SK-N-SH (cell line): ENCODE data around the gene NEMP1. TPM values are rescaled to one million over a fixed set of nuclear protein-coding genes. Genes with fewer than 3 reads are reported as not detected.

ENCODE experiments used
- CTCF ChIA-PET: fragments of 300-600, 350-600 bp; formaldehyde crosslinking; extraction: SDS; loops from one replicate; lab custom pipeline; 2021; lab: Yijun Ruan, JAX
- POLR2A ChIA-PET: fragments of 350-600 bp; sonication (Branson Sonifier 250); formaldehyde crosslinking; extraction: SDS; loops from one replicate; lab custom pipeline; 2020; ENCODE audit warnings: antibody characterized with exemption, inconsistent platforms; lab: Yijun Ruan, JAX
- DNase-seq: peaks from one replicate; pipeline ENCODE4 v3.0.0; 2012
- H2AFZ ChIP-seq: fragments of 200-600 bp; sonication (generic); 2 replicates; pipeline ENCODE4 v1.8.1; 2016; ENCODE audit warnings: antibody characterized with exemption, mild to moderate bottlenecking, low read depth
- H3F3A ChIP-seq: fragments of 200-600 bp; sonication (generic); replicated peaks from 2 replicates; pipeline ENCODE3; 2016; ENCODE audit warnings: antibody characterized with exemption, mild to moderate bottlenecking; ENCODE audit not compliant: insufficient read depth
- H3K27ac ChIP-seq, 2 experiments: fragments of 200-500 bp in 1 of 2; fragments of 200-600 bp in 1 of 2; sonication (Bioruptor generic) in 1 of 2; sonication (generic), shearing (Covaris generic) in 1 of 2; 2 replicates each; pipeline versions ENCODE4 v1.5.1 to v1.6.1; 2014 to 2016; ENCODE audit warnings: low read depth in 2 of 2, inconsistent platforms in 1 of 2, low read length in 1 of 2, mild to moderate bottlenecking in 1 of 2, mixed read lengths in 1 of 2
- H3K27me3 ChIP-seq: fragments of 200-600 bp; sonication (generic), shearing (Covaris generic); 2 replicates; pipeline ENCODE4 v1.6.1; 2016; ENCODE audit warnings: mixed run types; ENCODE audit not compliant: insufficient read depth
- H3K36me3 ChIP-seq, 2 experiments: fragments of 200-500 bp in 1 of 2; fragments of 200-600 bp in 1 of 2; sonication (Bioruptor generic) in 1 of 2; sonication (generic) in 1 of 2; replicated peaks in 1 of 2; 2 replicates each; pipeline versions ENCODE3 to v1.5.1; 2014 to 2016; ENCODE audit warnings: low read length in 1 of 2, mild to moderate bottlenecking in 1 of 2; ENCODE audit not compliant: insufficient read depth in 2 of 2, control insufficient read depth in 1 of 2
- H3K4me1 ChIP-seq, 2 experiments: fragments of 200-500 bp in 1 of 2; fragments of 200-600 bp in 1 of 2; sonication (Bioruptor generic) in 1 of 2; sonication (generic), shearing (Covaris generic) in 1 of 2; 2 replicates each; pipeline versions ENCODE4 v1.5.1 to v1.6.1; 2014 to 2016; ENCODE audit warnings: low read depth in 1 of 2, low read length in 1 of 2, mixed run types in 1 of 2; ENCODE audit not compliant: insufficient read depth in 2 of 2, control insufficient read depth in 1 of 2
- H3K4me2 ChIP-seq: fragments of 200-600 bp; sonication (generic), shearing (Covaris generic); 2 replicates; pipeline ENCODE4 v1.6.1; 2017; ENCODE audit warnings: mixed run types
- H3K4me3 ChIP-seq, 2 experiments: fragments of 200-500 bp in 1 of 2; fragments of 200-600 bp in 1 of 2; sonication (Bioruptor generic) in 1 of 2; sonication (generic), shearing (Covaris generic) in 1 of 2; 2 replicates each; pipeline versions ENCODE4 v1.5.1 to v1.8.1; 2014 to 2016; ENCODE audit warnings: low read depth in 2 of 2, inconsistent platforms in 1 of 2, low read length in 1 of 2, mild to moderate bottlenecking in 1 of 2, mixed read lengths in 1 of 2, moderate library complexity in 1 of 2
- H3K79me2 ChIP-seq: fragments of 200-600 bp; sonication (generic); 2 replicates; pipeline ENCODE4 v1.8.1; 2017; ENCODE audit warnings: mild to moderate bottlenecking; ENCODE audit not compliant: insufficient read depth
- H3K9ac ChIP-seq: fragments of 200-600 bp; sonication (generic); 2 replicates; pipeline ENCODE4 v1.6.1; 2017; ENCODE audit warnings: mixed run types
- H3K9me2 ChIP-seq: fragments of 200-600 bp; sonication (generic); 2 replicates; pipeline ENCODE4 v1.6.1; 2017; ENCODE audit warnings: mixed run types
- H3K9me3 ChIP-seq: fragments of 200-600 bp; sonication (generic); 2 replicates; pipeline ENCODE4 v1.6.1; 2017; ENCODE audit warnings: mixed run types, mild to moderate bottlenecking, moderate library complexity
- H4K20me1 ChIP-seq: fragments of 200-600 bp; sonication (generic); 2 replicates; pipeline ENCODE4 v1.6.1; 2017; ENCODE audit warnings: mild to moderate bottlenecking, mixed run types; ENCODE audit not compliant: insufficient read depth
- CHD2 ChIP-seq: fragments of 150-350 bp; IDR thresholded peaks from 2 replicates; pipeline ENCODE4 v1.6.1; 2018; ENCODE audit warnings: low read length; ENCODE audit not compliant: partially characterized antibody
- EP300 ChIP-seq, 2 experiments: IDR thresholded peaks; 2 replicates each; pipeline versions ENCODE4 v1.4.0 to v1.6.1; 2012; ENCODE audit warnings: borderline replicate concordance in 1 of 2, low read depth in 1 of 2, low read length in 1 of 2
- EZH2phosphoT487 ChIP-seq: fragments of 200-600 bp; sonication (generic); IDR thresholded peaks from 2 replicates; pipeline ENCODE4 v1.6.1; 2017; ENCODE audit warnings: low read depth, mixed run types, mild to moderate bottlenecking, antibody characterized with exemption, moderate library complexity, borderline replicate concordance
- FOXM1 ChIP-seq: IDR thresholded peaks from 2 replicates; pipeline ENCODE4 v1.4.0; 2012; ENCODE audit warnings: low read depth, mild to moderate bottlenecking
- GATA2 ChIP-seq: sonication (generic); formaldehyde crosslinking; IDR thresholded peaks from 2 replicates; pipeline ENCODE4 v1.5.0; 2020; ENCODE audit warnings: mild to moderate bottlenecking, missing genetic modification reagents
- MXI1 ChIP-seq: IDR thresholded peaks from 2 replicates; pipeline ENCODE4 v1.6.1; 2012; ENCODE audit warnings: mild to moderate bottlenecking, low read depth, low read length, improper control_type of control experiment
- NFIC ChIP-seq: IDR thresholded peaks from 2 replicates; pipeline ENCODE4 v1.4.0; 2012; ENCODE audit warnings: borderline replicate concordance
- NRF1 ChIP-seq: IDR thresholded peaks from 2 replicates; pipeline ENCODE4 v1.6.1; 2012; ENCODE audit warnings: low read depth, mild to moderate bottlenecking, low read length
- PBX3 ChIP-seq: IDR thresholded peaks from 2 replicates; pipeline ENCODE4; 2012
- POLR2AphosphoS5 ChIP-seq: IDR thresholded peaks from 2 replicates; pipeline ENCODE4 v1.6.1; 2012; ENCODE audit warnings: low read depth, low read length
- RAD21 ChIP-seq: IDR thresholded peaks from 2 replicates; pipeline ENCODE4 v1.6.1; 2012; ENCODE audit warnings: mild to moderate bottlenecking, low read length
- RCOR1 ChIP-seq: fragments of 150-350 bp; IDR thresholded peaks from 2 replicates; pipeline ENCODE4 v1.6.1; 2017; ENCODE audit warnings: antibody characterized with exemption, low read length
- REST ChIP-seq: IDR thresholded peaks from 2 replicates; pipeline ENCODE4 v1.6.1; 2012; ENCODE audit warnings: mild to moderate bottlenecking, low read depth, low read length, moderate library complexity
- SMC3 ChIP-seq: IDR thresholded peaks from 2 replicates; pipeline ENCODE4 v1.6.1; 2012; ENCODE audit warnings: low read depth, low read length, improper control_type of control experiment
- USF2 ChIP-seq: fragments of 150-350 bp; IDR thresholded peaks from 2 replicates; pipeline ENCODE4 v1.6.1; 2017; ENCODE audit warnings: antibody characterized with exemption, low read length, low read depth, borderline replicate concordance
- WGBS: methylation state at CpG from one replicate; pipeline ENCODE4 v1.1.6; 2017; ENCODE audit warnings: low lambda C conversion rate; 5-methylcytosine and 5-hydroxymethylcytosine counted together
- polyA plus RNA-seq, 3 experiments: library from polyadenylated mRNA; depleted of rRNA; stranded (reverse); fragments of >200 nt; gene quantifications; 2 replicates each; pipeline ENCODE4 v1.2.3, GENCODE V29; 2012
- TF ChIP-seq, protein P1 (sequence below): IDR thresholded peaks from 2 replicates; pipeline ENCODE4 v1.4.0; 2012; ENCODE audit warnings: low read depth, borderline replicate concordance
- TF ChIP-seq, protein P2 (sequence below): IDR thresholded peaks from 2 replicates; pipeline ENCODE4 v1.4.0; 2012; ENCODE audit warnings: low read depth, borderline replicate concordance

Gene NEMP1
- polyA plus RNA-seq, 1 of the 3 experiments (the other 2 are of a cell fraction): 6.2 TPM

DNA sequence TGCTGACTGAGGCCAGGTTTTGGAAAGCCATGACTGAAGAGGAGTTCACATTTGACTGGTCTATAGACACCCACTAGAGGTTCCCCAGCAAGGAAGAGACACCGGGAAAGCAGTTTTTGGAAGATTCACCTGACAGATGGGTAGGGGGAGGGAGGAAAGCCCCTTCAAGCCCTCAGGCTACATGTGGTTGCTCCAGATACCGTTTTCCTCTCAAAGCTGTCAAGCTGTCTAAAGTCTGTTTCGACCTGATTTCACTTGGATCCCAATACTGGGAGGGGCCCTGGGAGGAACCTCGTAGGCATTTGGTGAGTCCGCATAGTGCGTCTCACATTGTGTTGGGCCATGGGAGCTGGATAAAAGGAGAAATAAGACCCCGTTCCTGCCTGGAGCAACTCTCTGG is 48.0 kb upstream of the NEMP1 start:
- CTCF ChIA-PET: interaction anchor here (0.9 to 23.5 kb wide), 16 partner anchors 9 to 119 kb away, joined by 3 to 643 read pairs (median 6); partner anchors contain the start of gene STAT6
- no peak for DNase-seq
- Histone ChIP-seq H3F3A (peaks cover 5% of the 10 kb centered on the region), H3K4me1 (peaks cover 19 to 28% of the 10 kb centered on the region in 2 experiments), H3K4me2 (0 out of 2 replicates have a peak overlapping the region, but pooled peaks have one; percentile 99), H3K9me3 (no peaks in the 10 kb centered on the region), H3K27me3 (no peaks in the 10 kb centered on the region), H3K27ac (no peak overlapping the region; a peak in 1 of 4 replicates), H3K9ac (no peak overlapping the region), H3K4me3 (peak overlapping the region in 1 of 2 experiments; percentile 87; a peak in 1 of 4 replicates), H3K36me3 (no peaks in the 10 kb centered on the region), H2AFZ (no peak overlapping the region), H3K79me2 (peaks cover 31% of the 10 kb centered on the region), H3K9me2 (no peaks in the 10 kb centered on the region), H4K20me1 (peaks cover 17% of the 10 kb centered on the region)
- WGBS: 80% methylated on average over 7 of the region's 7 CpGs
- POLR2A ChIA-PET: interaction anchor here (2.1 to 3.4 kb wide), 2 partner anchors 48 to 56 kb away, joined by 7 to 23 read pairs; no protein-coding TSS in a partner anchor
- TF ChIP-seq RCOR1 (no peak), SMC3 (no peak), MXI1 (no peak)

GRCh38 chr12:57126061-57126460 is 47.5 kb upstream of the NEMP1 start:
- no peak overlapping the region for H3K4me3 ChIP-seq
- H3K79me2 ChIP-seq: peaks cover 26% of the 10 kb centered on the region
- WGBS: 76% methylated on average over 11 of the region's 11 CpGs
- no peak overlapping the region for H3K9ac ChIP-seq
- POLR2A ChIA-PET: interaction anchor here (2.1 to 3.4 kb wide), 2 partner anchors 48 to 57 kb away, joined by 7 to 23 read pairs; no protein-coding TSS in a partner anchor
- peaks cover 12% of the 10 kb centered on the region; the same call in 1 of the 2 replicates for H4K20me1 ChIP-seq
- no peak overlapping the region for H3K4me2 ChIP-seq
- no peaks in the 10 kb centered on the region for H3K27me3 ChIP-seq
- DNase-seq: no peak
- no peaks in the 10 kb centered on the region for H3K9me3 ChIP-seq
- H3K4me1 ChIP-seq: peaks cover 14 to 23% of the 10 kb centered on the region in 2 experiments
- no peaks in the 10 kb centered on the region for H3K9me2 ChIP-seq
- no peak overlapping the region for H3K27ac ChIP-seq
- CTCF ChIA-PET: interaction anchor here (0.9 to 23.5 kb wide), 16 partner anchors 9 to 118 kb away, joined by 3 to 643 read pairs (median 6); partner anchors contain the start of gene STAT6
- no peak overlapping the region for H2AFZ ChIP-seq
- no peaks in the 10 kb centered on the region for H3K36me3 ChIP-seq
- H3F3A ChIP-seq: peaks cover 5% of the 10 kb centered on the region
- TF ChIP-seq POLR2AphosphoS5 (no peak), CHD2 (no peak), USF2 (no peak), EZH2phosphoT487 (no peak), GATA2 (CRISPR knock-in tag) (no peak), PBX3 (no peak), RAD21 (no peak), EP300 (IDR thresholded peaks at IDR 0.05; ENCODE audit: borderline replicate concordance in 1 of 2, low read depth in 1 of 2, low read length in 1 of 2) (no peak), REST (no peak), NFIC (no peak), MXI1 (no peak), SMC3 (no peak), FOXM1 (no peak), NRF1 (no peak)
- TF ChIP-seq, protein P1, sequence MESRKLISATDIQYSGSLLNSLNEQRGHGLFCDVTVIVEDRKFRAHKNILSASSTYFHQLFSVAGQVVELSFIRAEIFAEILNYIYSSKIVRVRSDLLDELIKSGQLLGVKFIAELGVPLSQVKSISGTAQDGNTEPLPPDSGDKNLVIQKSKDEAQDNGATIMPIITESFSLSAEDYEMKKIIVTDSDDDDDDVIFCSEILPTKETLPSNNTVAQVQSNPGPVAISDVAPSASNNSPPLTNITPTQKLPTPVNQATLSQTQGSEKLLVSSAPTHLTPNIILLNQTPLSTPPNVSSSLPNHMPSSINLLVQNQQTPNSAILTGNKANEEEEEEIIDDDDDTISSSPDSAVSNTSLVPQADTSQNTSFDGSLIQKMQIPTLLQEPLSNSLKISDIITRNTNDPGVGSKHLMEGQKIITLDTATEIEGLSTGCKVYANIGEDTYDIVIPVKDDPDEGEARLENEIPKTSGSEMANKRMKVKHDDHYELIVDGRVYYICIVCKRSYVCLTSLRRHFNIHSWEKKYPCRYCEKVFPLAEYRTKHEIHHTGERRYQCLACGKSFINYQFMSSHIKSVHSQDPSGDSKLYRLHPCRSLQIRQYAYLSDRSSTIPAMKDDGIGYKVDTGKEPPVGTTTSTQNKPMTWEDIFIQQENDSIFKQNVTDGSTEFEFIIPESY: no peak
- TF ChIP-seq, protein P2, sequence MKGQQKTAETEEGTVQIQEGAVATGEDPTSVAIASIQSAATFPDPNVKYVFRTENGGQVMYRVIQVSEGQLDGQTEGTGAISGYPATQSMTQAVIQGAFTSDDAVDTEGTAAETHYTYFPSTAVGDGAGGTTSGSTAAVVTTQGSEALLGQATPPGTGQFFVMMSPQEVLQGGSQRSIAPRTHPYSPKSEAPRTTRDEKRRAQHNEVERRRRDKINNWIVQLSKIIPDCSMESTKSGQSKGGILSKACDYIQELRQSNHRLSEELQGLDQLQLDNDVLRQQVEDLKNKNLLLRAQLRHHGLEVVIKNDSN: no peak
